Measurements from ENCODE around the gene STK38. TPM values are rescaled to one million over a fixed set of nuclear protein-coding genes. Genes with fewer than 3 reads are reported as not detected.
A peak's percentile ranks its signal among the peaks of the same experiment; 100 is the strongest.
"Not testable (repeated sequence)": the region's sequence is repeated elsewhere in the genome, so short reads cannot be mapped to it uniquely, and the experiment has no call there.

The STK38 gene
- 24.9 and 32.6 TPM in 2 replicates for total RNA-seq (2014; rRNA removed; shearing (Covaris generic); ENCODE audit: low replicate concordance)

- in situ Hi-C loops (cut with HindIII; ENCODE audit: low pct_unique_long_range_greater_than_20kb, low sequenced_read_pairs), result no loop called here
- peak; percentile 84 for DNase-seq (ENCODE audit: low read depth)
Observed at GRCh38 chr6:36546920-36547645, at the start of gene STK38. Gene STK38, minus strand, starts transcription at chr6:36547479. Its CDS starts 7,277 bp downstream, at chr6:36540202.

- in situ Hi-C loops (cut with HindIII; ENCODE audit: low pct_unique_long_range_greater_than_20kb, low sequenced_read_pairs), result no loop called here
- no peak for DNase-seq (ENCODE audit: low read depth)
Observed at GRCh38 chr6:36596356-36596755, 49.1 kb upstream of the STK38 start.

GRCh38 chr6:36594816-36595643, 47.8 kb upstream of the STK38 start:
- DNase-seq (ENCODE audit: low read depth), result peak; percentile 51
- in situ Hi-C loops (cut with HindIII; ENCODE audit: low pct_unique_long_range_greater_than_20kb, low sequenced_read_pairs), result no loop called here

DNA sequence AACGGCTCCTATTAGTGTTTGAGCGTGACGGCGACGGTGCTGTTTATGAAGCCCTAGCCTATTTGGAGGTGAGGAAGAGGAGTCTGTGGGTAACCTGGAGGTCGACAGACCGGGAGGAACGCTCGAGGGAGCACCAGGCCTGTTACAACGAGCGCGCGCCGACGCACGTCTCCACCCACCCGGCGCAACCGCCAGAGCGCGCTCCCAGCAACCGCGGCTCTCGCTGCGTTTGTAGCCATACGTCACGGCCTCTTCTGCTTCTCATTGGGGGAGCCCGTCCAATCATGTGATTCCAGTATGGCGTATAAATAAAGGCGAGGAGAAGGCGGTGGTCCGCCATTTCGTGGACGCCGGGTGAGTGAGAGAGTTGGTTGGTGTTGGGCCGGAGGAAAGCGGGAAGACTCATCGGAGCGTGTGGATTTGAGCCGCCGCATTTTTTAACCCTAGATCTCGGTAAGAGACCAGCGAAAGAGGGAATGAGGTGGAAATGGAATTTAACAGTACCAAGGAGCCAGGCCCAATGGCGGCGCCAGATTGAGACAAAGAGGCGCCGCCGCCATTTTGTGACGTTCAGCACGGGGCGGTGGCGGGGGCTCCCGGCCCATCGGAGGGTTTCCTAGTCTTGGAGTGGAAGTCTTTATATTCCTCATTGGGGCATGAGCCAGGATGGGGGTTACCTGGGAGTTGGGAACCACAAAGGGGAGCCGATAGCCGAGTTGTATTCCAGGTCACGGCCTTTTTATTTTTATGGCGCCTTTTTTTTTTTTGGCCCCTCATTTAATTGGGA, 46.9 kb upstream of the STK38 start, which contains the start of gene SRSF3:
TSS of gene SRSF3 (plus strand) at position 334 of the 787 bp plus-strand sequence. CDS start 2,401 bp downstream, outside the sequence.
- in situ Hi-C loops (cut with HindIII; ENCODE audit: low pct_unique_long_range_greater_than_20kb, low sequenced_read_pairs), result no loop called here
- DNase-seq (ENCODE audit: low read depth), result peak; percentile 98

DNA sequence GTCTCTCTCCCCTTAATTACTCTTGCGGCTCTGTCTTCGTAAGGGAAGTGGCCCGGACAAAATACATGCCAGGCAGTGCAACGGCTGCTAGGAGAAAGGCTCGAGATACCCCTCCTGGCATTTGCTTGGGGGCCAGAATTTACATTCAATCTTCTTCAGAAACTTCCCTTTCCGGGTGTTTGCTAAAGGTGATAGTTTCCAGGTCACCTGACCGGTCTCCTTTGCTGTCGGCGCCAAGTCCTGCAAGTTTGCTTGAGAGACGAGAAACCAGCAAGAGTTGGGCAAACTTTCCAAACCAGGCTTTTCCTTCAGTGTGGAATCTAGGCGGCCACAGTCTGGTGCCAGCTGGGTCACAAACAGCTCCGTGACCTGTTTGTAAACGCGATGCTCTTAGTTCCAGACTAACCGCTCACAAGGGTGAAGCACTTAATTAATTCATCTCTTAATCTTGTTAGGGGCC, 46.3 kb upstream of the STK38 start:
- no peak for DNase-seq (ENCODE audit: low read depth)
- in situ Hi-C loops (cut with HindIII; ENCODE audit: low pct_unique_long_range_greater_than_20kb, low sequenced_read_pairs), result no loop called here

DNA sequence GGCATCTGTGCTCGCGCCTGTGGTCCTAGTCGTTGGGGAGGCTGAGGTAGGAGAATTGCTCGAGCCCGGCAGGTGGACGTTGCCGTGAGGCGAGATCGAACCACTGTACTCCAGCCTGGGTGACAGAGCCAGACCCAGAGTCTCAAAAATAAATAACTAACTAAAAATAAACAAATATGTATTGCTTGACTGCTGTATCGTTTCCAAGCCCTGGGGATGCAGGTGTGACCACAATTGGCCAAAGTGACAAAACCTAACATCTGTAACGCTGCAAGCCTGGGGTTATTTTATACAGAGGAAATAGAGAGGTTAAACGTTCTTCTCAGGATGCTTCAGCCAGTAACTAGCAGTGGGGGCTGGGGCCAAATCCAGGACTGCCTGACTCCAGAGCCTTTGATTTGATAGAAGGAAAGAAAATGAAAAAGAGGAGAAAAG, 45.0 kb upstream of the STK38 start:
- peak; percentile 47 for DNase-seq (ENCODE audit: low read depth)
- in situ Hi-C loops (cut with HindIII; ENCODE audit: low pct_unique_long_range_greater_than_20kb, low sequenced_read_pairs), result no loop called here

- in situ Hi-C loops (cut with HindIII; ENCODE audit: low pct_unique_long_range_greater_than_20kb, low sequenced_read_pairs), result no loop called here
- DNase-seq (ENCODE audit: low read depth), result peak; percentile 73
Observed at GRCh38 chr6:36590237-36590636, 43.0 kb upstream of the STK38 start.

GRCh38 chr6:36589025-36589400, 41.7 kb upstream of the STK38 start:
- in situ Hi-C loops (cut with HindIII; ENCODE audit: low pct_unique_long_range_greater_than_20kb, low sequenced_read_pairs); DNase-seq (ENCODE audit: low read depth): not testable (repeated sequence)

DNA sequence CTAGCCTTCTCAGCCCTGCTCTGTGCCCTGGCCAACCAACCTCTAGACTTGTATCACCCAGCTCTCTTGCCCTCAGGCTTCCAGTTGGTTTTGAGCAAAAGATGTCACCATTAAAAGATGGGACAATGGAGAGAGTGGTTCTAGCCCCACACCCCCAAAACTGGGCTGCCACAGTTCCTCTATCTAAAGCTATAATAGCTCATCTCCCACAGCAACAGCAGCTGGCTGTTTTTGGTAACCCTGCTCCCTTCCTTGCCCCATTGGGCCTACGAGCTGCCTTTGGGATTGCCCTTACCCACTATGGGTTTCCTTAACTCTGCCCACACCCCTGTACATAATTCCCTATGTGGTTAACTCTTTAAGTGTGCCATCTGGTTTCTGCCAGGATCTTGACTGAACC, 39.3 kb upstream of the STK38 start:
- in situ Hi-C loops (cut with HindIII; ENCODE audit: low pct_unique_long_range_greater_than_20kb, low sequenced_read_pairs), result no loop called here
- no peak for DNase-seq (ENCODE audit: low read depth)

DNA sequence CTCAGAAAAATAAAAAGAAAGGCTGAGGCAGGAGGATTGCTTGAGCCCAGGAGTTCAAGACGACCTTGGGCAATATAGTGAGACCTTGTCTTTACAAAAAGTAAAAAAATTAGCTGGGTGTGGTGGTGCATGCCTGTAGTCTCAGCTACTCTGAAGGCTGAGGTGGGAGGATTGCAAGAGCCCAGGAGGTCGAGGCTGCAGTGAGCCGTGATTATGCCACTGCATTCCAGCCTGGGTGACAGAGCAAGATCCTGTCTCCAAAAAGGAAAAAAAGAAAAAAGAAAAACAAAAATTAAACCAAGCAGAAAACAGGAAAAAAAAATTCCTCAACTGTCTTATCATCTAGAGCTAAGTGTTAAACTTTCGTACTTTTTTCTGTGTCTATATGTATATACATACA, 34.4 kb upstream of the STK38 start:
- in situ Hi-C loops (cut with HindIII; ENCODE audit: low pct_unique_long_range_greater_than_20kb, low sequenced_read_pairs), result no loop called here
- peak; percentile 64 for DNase-seq (ENCODE audit: low read depth)

DNA sequence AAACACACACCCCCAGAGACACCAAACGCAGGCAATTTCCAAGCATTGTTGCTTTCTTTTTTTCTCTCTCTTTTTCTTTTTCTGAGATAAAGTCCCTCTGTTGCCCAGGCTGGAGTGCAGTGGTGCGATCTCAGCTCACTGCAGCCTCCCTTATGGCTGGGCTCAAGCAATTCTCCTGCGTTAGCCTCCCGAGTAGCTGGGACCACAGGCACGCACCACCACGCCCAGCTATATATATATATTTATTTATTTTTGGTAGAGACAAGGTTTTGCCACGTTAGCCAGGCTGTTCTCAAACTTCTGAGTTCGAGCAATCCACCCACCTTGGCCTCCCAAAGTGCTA, 32.9 kb upstream of the STK38 start:
- in situ Hi-C loops (cut with HindIII; ENCODE audit: low pct_unique_long_range_greater_than_20kb, low sequenced_read_pairs), result no loop called here
- no peak for DNase-seq (ENCODE audit: low read depth)

DNA sequence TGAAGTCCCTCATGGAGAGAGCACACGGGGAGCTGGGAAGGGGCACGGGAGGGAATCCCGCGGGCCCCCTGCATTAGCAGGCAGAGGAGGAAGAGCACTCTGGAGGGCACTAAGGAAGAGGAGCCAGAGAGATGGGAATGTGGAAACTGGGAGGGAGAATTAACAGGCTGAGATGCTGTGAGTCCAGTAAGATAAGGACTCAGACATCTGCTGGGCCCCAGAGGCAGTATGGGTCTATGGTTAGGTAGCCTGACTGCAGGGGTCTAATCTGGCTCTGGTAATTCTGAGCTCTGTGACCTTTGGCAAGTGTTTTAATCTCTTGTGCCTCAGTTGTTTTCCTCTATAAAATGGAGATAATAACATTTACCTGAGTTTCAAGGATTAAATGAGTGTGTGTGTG, 31.2 kb upstream of the STK38 start:
- in situ Hi-C loops (cut with HindIII; ENCODE audit: low pct_unique_long_range_greater_than_20kb, low sequenced_read_pairs), result no loop called here
- no peak for DNase-seq (ENCODE audit: low read depth)

GRCh38 chr6:36578030-36578429, 30.8 kb upstream of the STK38 start:
- in situ Hi-C loops (cut with HindIII; ENCODE audit: low pct_unique_long_range_greater_than_20kb, low sequenced_read_pairs), result no loop called here
- DNase-seq (ENCODE audit: low read depth), result peak; percentile 39

DNA sequence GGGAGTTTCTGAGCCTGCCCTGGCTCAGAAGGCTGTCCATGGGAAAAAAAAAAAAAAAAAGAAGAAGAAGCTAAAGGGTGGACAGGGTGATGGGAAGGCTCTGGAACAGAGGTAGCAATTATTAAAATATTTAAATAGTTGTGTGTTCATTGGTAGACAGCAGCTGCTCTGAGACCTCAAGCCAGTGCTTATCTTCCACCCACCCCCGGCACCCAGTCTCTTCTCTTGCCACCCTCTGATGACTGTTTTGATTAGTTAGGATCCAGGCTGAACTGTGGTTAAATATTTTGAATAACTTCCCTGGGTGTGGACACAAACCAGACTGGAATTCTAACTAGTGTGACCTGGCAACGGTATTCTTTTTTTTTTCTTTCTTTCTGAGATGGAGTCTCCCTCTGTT, 30.0 kb upstream of the STK38 start:
- in situ Hi-C loops (cut with HindIII; ENCODE audit: low pct_unique_long_range_greater_than_20kb, low sequenced_read_pairs), result no loop called here
- peak; percentile 99 for DNase-seq (ENCODE audit: low read depth)

GRCh38 chr6:36576578-36576977, 29.3 kb upstream of the STK38 start:
- no peak for DNase-seq (ENCODE audit: low read depth)
- in situ Hi-C loops (cut with HindIII; ENCODE audit: low pct_unique_long_range_greater_than_20kb, low sequenced_read_pairs), result no loop called here

DNA sequence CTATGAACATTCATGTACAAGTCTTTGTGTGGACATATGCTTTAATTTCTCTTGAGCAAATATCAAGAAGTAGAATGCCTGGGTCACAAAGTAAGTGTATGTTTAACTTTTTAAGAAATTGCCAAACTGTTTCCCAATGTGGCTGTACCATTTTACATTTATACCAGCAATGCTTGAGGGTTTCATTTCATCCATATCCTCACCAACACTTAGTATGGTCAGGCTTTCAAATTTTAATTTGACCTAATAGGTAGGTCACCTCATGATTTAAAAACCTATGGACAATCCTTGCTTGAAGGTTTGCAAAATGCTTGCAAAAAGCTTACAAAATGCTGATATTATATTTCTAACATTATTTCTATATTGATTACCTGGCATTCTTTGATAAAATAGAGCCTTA, 27.4 kb upstream of the STK38 start:
- DNase-seq (ENCODE audit: low read depth), result no peak

GRCh38 chr6:36572353-36573311, 25.4 kb upstream of the STK38 start:
- in situ Hi-C loops (cut with HindIII; ENCODE audit: low pct_unique_long_range_greater_than_20kb, low sequenced_read_pairs), result not testable (repeated sequence)

More for the DNA sequence above, 27.4 kb upstream of the STK38 start:
- in situ Hi-C loops (cut with HindIII; ENCODE audit: low pct_unique_long_range_greater_than_20kb, low sequenced_read_pairs), result no loop called here

More at GRCh38 chr6:36572353-36573311, 25.4 kb upstream of the STK38 start:
- DNase-seq (ENCODE audit: low read depth), result peak; percentile 96
